HEK293 (cell line): ENCODE data around the gene PLCZ1.

ENCODE experiments used
- IKZF3 ChIP-seq: fragments of 450-650 bp; IDR thresholded peaks from 2 replicates; pipeline ENCODE4 v1.5.0; 2018; ENCODE audit warnings: missing biosample characterization, mild to moderate bottlenecking, missing genetic modification characterization, moderate library complexity
- PBX3 ChIP-seq: sonication (generic); formaldehyde crosslinking; IDR thresholded peaks from 2 replicates; pipeline ENCODE4 v1.8.1; 2022; ENCODE audit warnings: mild to moderate bottlenecking, moderate library complexity, missing genetic modification reagents
- PRDM1 ChIP-seq: fragments of 450-650 bp; formaldehyde crosslinking; IDR thresholded peaks from 2 replicates; pipeline ENCODE4; 2016; ENCODE audit warnings: missing biosample characterization, missing genetic modification characterization
- REST ChIP-seq: fragments of 450-650 bp; formaldehyde crosslinking; IDR thresholded peaks from 2 replicates; pipeline ENCODE4 v1.5.1; 2016; ENCODE audit warnings: missing biosample characterization, missing genetic modification characterization
- ZNF214 ChIP-seq: fragments of 450-650 bp; formaldehyde crosslinking; IDR thresholded peaks from 2 replicates; pipeline ENCODE4 v1.5.1; 2017; ENCODE audit warnings: missing biosample characterization, mild to moderate bottlenecking, missing genetic modification characterization, borderline replicate concordance
- ZNF341 ChIP-seq: fragments of 450-650 bp; formaldehyde crosslinking; IDR thresholded peaks from 2 replicates; pipeline ENCODE4; 2016; ENCODE audit warnings: low read depth, missing biosample characterization, missing genetic modification characterization
- TF ChIP-seq, protein P1 (sequence below): fragments of 450-650 bp; formaldehyde crosslinking; IDR thresholded peaks from 2 replicates; pipeline ENCODE4 v1.5.1; 2016; ENCODE audit warnings: missing biosample characterization, missing genetic modification characterization
- TF ChIP-seq, protein P2 (sequence below): fragments of 450-650 bp; formaldehyde crosslinking; IDR thresholded peaks from 2 replicates; pipeline ENCODE4 v1.5.1; 2016; ENCODE audit warnings: missing biosample characterization, missing genetic modification characterization

DNA sequence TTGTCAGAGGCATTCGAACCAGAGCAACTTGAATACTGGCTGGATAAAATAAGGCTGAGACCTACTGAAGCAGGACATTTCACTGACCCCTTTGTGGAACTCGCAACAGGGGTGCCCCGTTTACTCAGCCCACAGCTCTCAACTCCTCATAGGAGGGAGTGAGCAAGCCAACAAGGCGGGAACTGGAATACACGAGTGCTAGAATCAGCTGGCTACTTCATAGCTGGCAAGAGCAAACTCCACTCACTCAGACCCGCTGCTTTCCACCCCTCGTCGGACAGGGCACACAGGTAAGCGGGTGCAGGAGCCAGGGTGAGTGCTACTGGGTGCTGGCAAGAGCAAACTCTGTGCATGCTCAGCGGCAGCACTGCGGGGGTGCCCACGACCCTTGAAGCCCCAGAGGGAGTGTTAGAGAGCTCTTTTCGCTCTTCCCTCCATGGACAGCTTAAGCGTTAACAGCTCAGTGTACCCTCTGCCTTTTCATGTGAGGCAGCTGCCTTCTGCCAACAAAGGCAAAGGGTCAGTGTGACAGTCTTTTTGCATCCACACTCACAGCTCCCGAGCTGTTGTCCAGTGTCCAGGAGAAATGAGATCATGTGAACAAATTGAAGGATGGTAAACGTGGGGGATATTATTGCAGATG is 15.8 kb upstream of the PLCZ1 start:
- TF ChIP-seq, protein P1, sequence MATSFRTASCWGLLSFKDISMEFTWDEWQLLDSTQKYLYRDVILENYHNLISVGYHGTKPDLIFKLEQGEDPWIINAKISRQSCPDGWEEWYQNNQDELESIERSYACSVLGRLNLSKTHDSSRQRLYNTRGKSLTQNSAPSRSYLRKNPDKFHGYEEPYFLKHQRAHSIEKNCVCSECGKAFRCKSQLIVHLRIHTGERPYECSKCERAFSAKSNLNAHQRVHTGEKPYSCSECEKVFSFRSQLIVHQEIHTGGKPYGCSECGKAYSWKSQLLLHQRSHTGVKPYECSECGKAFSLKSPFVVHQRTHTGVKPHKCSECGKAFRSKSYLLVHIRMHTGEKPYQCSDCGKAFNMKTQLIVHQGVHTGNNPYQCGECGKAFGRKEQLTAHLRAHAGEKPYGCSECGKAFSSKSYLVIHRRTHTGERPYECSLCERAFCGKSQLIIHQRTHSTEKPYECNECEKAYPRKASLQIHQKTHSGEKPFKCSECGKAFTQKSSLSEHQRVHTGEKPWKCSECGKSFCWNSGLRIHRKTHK (tag by site-specific recombination): no peak
- TF ChIP-seq, protein P2, sequence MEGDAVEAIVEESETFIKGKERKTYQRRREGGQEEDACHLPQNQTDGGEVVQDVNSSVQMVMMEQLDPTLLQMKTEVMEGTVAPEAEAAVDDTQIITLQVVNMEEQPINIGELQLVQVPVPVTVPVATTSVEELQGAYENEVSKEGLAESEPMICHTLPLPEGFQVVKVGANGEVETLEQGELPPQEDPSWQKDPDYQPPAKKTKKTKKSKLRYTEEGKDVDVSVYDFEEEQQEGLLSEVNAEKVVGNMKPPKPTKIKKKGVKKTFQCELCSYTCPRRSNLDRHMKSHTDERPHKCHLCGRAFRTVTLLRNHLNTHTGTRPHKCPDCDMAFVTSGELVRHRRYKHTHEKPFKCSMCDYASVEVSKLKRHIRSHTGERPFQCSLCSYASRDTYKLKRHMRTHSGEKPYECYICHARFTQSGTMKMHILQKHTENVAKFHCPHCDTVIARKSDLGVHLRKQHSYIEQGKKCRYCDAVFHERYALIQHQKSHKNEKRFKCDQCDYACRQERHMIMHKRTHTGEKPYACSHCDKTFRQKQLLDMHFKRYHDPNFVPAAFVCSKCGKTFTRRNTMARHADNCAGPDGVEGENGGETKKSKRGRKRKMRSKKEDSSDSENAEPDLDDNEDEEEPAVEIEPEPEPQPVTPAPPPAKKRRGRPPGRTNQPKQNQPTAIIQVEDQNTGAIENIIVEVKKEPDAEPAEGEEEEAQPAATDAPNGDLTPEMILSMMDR (tag by site-specific recombination): no peak
- no peak for TF ChIP-seq REST
- no peak for TF ChIP-seq ZNF214
- no peak for TF ChIP-seq PRDM1 (tag by site-specific recombination)
- TF ChIP-seq IKZF3: no peak
- no peak for TF ChIP-seq ZNF341 (tag by site-specific recombination)
- TF ChIP-seq PBX3 (CRISPR knock-in tag): no peak
